ENCODE measurements around the gene MDFIC. TPM values are rescaled to one million over a fixed set of nuclear protein-coding genes. Genes with fewer than 3 reads are reported as not detected.

MDFIC gene
- total RNA-seq, 2 donors from 2014 or later = 22.9 to 29.3 TPM

GRCh38 chr7:114997487-114998404 lies 75.9 kb downstream of the MDFIC start:
- Histone ChIP-seq H3K27me3 (replicated peaks; ENCODE audit: insufficient read depth) (no peaks in the 10 kb centered on the region), H3K4me1 (ENCODE audit: control insufficient read depth in 1 of 2, low read depth in 2 of 2) (no peaks in the 10 kb centered on the region), H3K4me3 (no peak overlapping the region), H3K9me3 (no peaks in the 10 kb centered on the region), H3K36me3 (no peaks in the 10 kb centered on the region), H3K27ac (no peak overlapping the region)
- no peak for DNase-seq (ENCODE audit: low spot score)
- TF ChIP-seq CTCF (IDR thresholded peaks at IDR 0.05) = no peak
- no peak for ATAC-seq (ENCODE audit: insufficient number of reproducible peaks, low FRiP score, low read depth)

- no peaks in the 10 kb centered on the region for H3K36me3 ChIP-seq
- H3K9me3 ChIP-seq = no peaks in the 10 kb centered on the region
- ATAC-seq (ENCODE audit: insufficient number of reproducible peaks, low FRiP score, low read depth) = no peak
- no peak overlapping the region for H3K4me3 ChIP-seq
- no peaks in the 10 kb centered on the region for H3K27me3 ChIP-seq (replicated peaks; ENCODE audit: insufficient read depth)
- H3K4me1 ChIP-seq (ENCODE audit: control insufficient read depth in 1 of 2, low read depth in 2 of 2) = peaks cover 7 to 14% of the 10 kb centered on the region in 2 donors
- TF ChIP-seq CTCF (IDR thresholded peaks at IDR 0.05) = no peak
- no peak overlapping the region for H3K27ac ChIP-seq
- no peak for DNase-seq (ENCODE audit: low spot score)
These were observed 82.2 kb downstream of the MDFIC start for GRCh38 chr7:115004121-115004520.

GRCh38 chr7:115005251-115005650 lies 83.4 kb downstream of the MDFIC start:
- ATAC-seq (ENCODE audit: insufficient number of reproducible peaks, low FRiP score, low read depth) (no peak), DNase-seq (ENCODE audit: low spot score) (no peak)
- no peaks in the 10 kb centered on the region for H3K9me3 ChIP-seq
- no peak overlapping the region for H3K27ac ChIP-seq
- no peaks in the 10 kb centered on the region for H3K27me3 ChIP-seq (replicated peaks; ENCODE audit: insufficient read depth)
- H3K36me3 ChIP-seq = no peaks in the 10 kb centered on the region
- H3K4me1 ChIP-seq (ENCODE audit: control insufficient read depth in 1 of 2, low read depth in 2 of 2) = peaks cover 18 to 26% of the 10 kb centered on the region in 2 donors
- H3K4me3 ChIP-seq = no peak overlapping the region
- no peak for TF ChIP-seq CTCF (IDR thresholded peaks at IDR 0.05)

- H3K27me3 ChIP-seq (replicated peaks; ENCODE audit: insufficient read depth) = no peaks in the 10 kb centered on the region
These were observed 84.1 kb downstream of the MDFIC start for GRCh38 chr7:115005953-115006352.

More at GRCh38 chr7:115005953-115006352, 84.1 kb downstream of the MDFIC start:
- Histone ChIP-seq H3K9me3 (no peaks in the 10 kb centered on the region), H3K4me1 (ENCODE audit: control insufficient read depth in 1 of 2, low read depth in 2 of 2) (peaks cover 20 to 29% of the 10 kb centered on the region in 2 donors), H3K36me3 (no peaks in the 10 kb centered on the region), H3K27ac (no peak overlapping the region), H3K4me3 (no peak overlapping the region)
- no peak for TF ChIP-seq CTCF (IDR thresholded peaks at IDR 0.05)
- no peak for ATAC-seq (ENCODE audit: insufficient number of reproducible peaks, low FRiP score, low read depth)
- no peak for DNase-seq (ENCODE audit: low spot score)
